Keratinocyte (primary cell): ENCODE data around the gene ANAPC15. TPM values are rescaled to one million over a fixed set of nuclear protein-coding genes. Genes with fewer than 3 reads are reported as not detected.

Experiments used
- DNase-seq: peaks from one replicate; pipeline ENCODE4 v3.0.0-alpha.2; 2011; ENCODE audit warnings: low read depth, missing footprints, low spot score
- FAIRE-seq: peaks from 2 replicates; lab custom pipeline; 2011; peaks lifted over from hg19 to GRCh38; lab: Jason Lieb, UNC
- H2AFZ ChIP-seq: 2 replicates; pipeline ENCODE4 v1.6.0; 2012; ENCODE audit warnings: low read length, control low read depth, inconsistent platforms; ENCODE audit not compliant: control insufficient read depth
- H3K27ac ChIP-seq: 2 replicates; pipeline ENCODE4 v1.5.1; 2011; ENCODE audit warnings: low read length; ENCODE audit not compliant: control insufficient read depth, insufficient read depth
- H3K27me3 ChIP-seq: 3 replicates; pipeline ENCODE4 v1.6.0; 2011; ENCODE audit warnings: low read length; ENCODE audit not compliant: control insufficient read depth, insufficient read depth; ENCODE audit errors: extremely low read depth
- H3K36me3 ChIP-seq, 2 experiments: 2 replicates in 1 of 2; 3 replicates in 1 of 2; pipeline ENCODE4 v1.5.1; 2011; ENCODE audit warnings: low read length in 2 of 2, mild to moderate bottlenecking in 1 of 2; ENCODE audit not compliant: control insufficient read depth in 2 of 2, insufficient read depth in 2 of 2; ENCODE audit errors: extremely low read depth in 1 of 2
- H3K4me1 ChIP-seq: 3 replicates; pipeline ENCODE4 v1.5.1; 2011; ENCODE audit warnings: low read length; ENCODE audit not compliant: control insufficient read depth, insufficient read depth; ENCODE audit errors: extremely low read depth
- H3K4me2 ChIP-seq: 3 replicates; pipeline ENCODE4 v1.6.0; 2011; ENCODE audit warnings: low read depth, low read length; ENCODE audit not compliant: control insufficient read depth, insufficient read depth; ENCODE audit errors: extremely low read depth
- H3K4me3 ChIP-seq, 3 experiments: fragments of 200-600 bp in 1 of 3; sonication (generic) in 1 of 3; 2 replicates in 2 of 3; 3 replicates in 1 of 3; pipeline ENCODE4 v1.5.1; 2011 to 2016; ENCODE audit warnings: low read length in 3 of 3, mild to moderate bottlenecking in 3 of 3, control low read depth in 2 of 3, inconsistent platforms in 1 of 3, low read depth in 1 of 3, mixed read lengths in 1 of 3, mixed run types in 1 of 3, moderate library complexity in 1 of 3; ENCODE audit not compliant: control insufficient read depth in 2 of 3, insufficient read depth in 2 of 3; ENCODE audit errors: extremely low read depth in 1 of 3
- H3K79me2 ChIP-seq: 2 replicates; pipeline ENCODE4 v1.6.0; 2012; ENCODE audit warnings: low read length; ENCODE audit not compliant: control insufficient read depth, insufficient read depth
- H3K9ac ChIP-seq: 3 replicates; pipeline ENCODE4 v1.6.0; 2011; ENCODE audit warnings: low read length; ENCODE audit not compliant: control insufficient read depth, insufficient read depth; ENCODE audit errors: extremely low read depth
- H3K9me1 ChIP-seq: 3 replicates; pipeline ENCODE4 v1.6.0; 2011; ENCODE audit warnings: low read length; ENCODE audit not compliant: control insufficient read depth, insufficient read depth; ENCODE audit errors: extremely low read depth
- H3K9me3 ChIP-seq: 2 replicates; pipeline ENCODE4 v1.5.1; 2012; ENCODE audit warnings: low read depth, low read length; ENCODE audit not compliant: control insufficient read depth
- H4K20me1 ChIP-seq: 3 replicates; pipeline ENCODE4 v1.6.0; 2011; ENCODE audit warnings: low read length; ENCODE audit not compliant: control insufficient read depth, insufficient read depth; ENCODE audit errors: extremely low read depth
- EZH2 ChIP-seq: IDR thresholded peaks from one replicate; pipeline ENCODE4 v1.6.1; 2012; ENCODE audit warnings: inconsistent platforms, mild to moderate bottlenecking, low read length, moderate library complexity
- dilution Hi-C: fragments of 300-500 bp; cut with MboI; formaldehyde crosslinking; loops from one replicate; pipeline ENCODE4 v1.7.0; 2020; ENCODE audit warnings: low sequenced_read_pairs; ENCODE audit not compliant: extremely low pct_ligation_motif_present
- polyA plus RNA-seq, 5 experiments: library from polyadenylated mRNA; depleted of rRNA in 3 of 5; stranded (reverse) in 3 of 5; stranded (forward) in 1 of 5; unstranded in 1 of 5; fragments of >200 nt; gene quantifications; 1 replicate in 1 of 5; 2 replicates in 3 of 5; 3 replicates in 1 of 5; pipeline versions ENCODE4 v1.2.1 to v1.2.3, GENCODE V29; 2011 to 2012; ENCODE audit warnings: missing spikeins in 2 of 5, low read depth in 1 of 5, low replicate concordance in 1 of 5
- TF ChIP-seq, protein P1 (sequence below), 3 experiments: IDR thresholded peaks in 1 of 3; conservative IDR thresholded peaks in 1 of 3; optimal IDR thresholded peaks in 1 of 3; 2 replicates in 2 of 3; 3 replicates in 1 of 3; pipeline versions ENCODE3 to v1.5.1; 2011; ENCODE audit warnings: low read length in 3 of 3, mild to moderate bottlenecking in 3 of 3, moderate library complexity in 2 of 3, control low read depth in 1 of 3, inconsistent platforms in 1 of 3; ENCODE audit not compliant: insufficient read depth in 2 of 3; ENCODE audit errors: extremely low read depth in 1 of 3

Gene ANAPC15
- polyA plus RNA-seq, 1 donor (not counting 4 experiments of a cell fraction or from before 2014, with no cell fraction given) = 70.9 TPM

DNA sequence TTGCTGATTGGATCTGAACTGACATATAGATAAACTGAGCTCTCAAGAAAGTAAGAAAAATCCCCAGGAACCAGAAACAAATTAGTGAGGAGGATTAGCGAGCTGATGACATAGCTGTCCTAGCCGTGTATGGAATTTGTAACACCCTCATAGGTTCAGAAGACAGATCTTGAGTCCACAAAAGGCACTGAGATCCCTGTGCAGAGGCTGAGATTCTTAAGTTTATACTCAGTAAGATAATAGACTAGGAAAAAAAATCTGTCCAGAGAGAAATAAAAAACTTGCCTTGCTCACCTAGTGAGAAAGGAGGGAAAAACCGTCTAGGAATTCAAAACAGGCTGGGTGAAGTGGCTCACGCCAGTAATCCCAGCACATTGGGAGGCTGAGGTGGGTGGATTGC, 36.7 kb downstream of the ANAPC15 start:
- DNase-seq (no peak), FAIRE-seq (no peak)
- peaks cover 85% of the 10 kb centered on the region for H3K79me2 ChIP-seq
- no peaks in the 10 kb centered on the region for H3K27me3 ChIP-seq
- no peak overlapping the region for H2AFZ ChIP-seq
- no peaks in the 10 kb centered on the region for H4K20me1 ChIP-seq
- no peak overlapping the region for H3K27ac ChIP-seq
- no peaks in the 10 kb centered on the region for H3K9me1 ChIP-seq
- H3K4me2 ChIP-seq = no peak overlapping the region
- dilution Hi-C loops = no loop called here
- TF ChIP-seq, protein P1, sequence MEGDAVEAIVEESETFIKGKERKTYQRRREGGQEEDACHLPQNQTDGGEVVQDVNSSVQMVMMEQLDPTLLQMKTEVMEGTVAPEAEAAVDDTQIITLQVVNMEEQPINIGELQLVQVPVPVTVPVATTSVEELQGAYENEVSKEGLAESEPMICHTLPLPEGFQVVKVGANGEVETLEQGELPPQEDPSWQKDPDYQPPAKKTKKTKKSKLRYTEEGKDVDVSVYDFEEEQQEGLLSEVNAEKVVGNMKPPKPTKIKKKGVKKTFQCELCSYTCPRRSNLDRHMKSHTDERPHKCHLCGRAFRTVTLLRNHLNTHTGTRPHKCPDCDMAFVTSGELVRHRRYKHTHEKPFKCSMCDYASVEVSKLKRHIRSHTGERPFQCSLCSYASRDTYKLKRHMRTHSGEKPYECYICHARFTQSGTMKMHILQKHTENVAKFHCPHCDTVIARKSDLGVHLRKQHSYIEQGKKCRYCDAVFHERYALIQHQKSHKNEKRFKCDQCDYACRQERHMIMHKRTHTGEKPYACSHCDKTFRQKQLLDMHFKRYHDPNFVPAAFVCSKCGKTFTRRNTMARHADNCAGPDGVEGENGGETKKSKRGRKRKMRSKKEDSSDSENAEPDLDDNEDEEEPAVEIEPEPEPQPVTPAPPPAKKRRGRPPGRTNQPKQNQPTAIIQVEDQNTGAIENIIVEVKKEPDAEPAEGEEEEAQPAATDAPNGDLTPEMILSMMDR (optimal IDR thresholded peaks at IDR 0.05 in 1 of 3, IDR thresholded peaks at IDR 0.05 in 1 of 3, conservative IDR thresholded peaks at IDR 0.05 in 1 of 3; ENCODE audit: extremely low read depth in 1 of 3, insufficient read depth in 2 of 3, low read length in 3 of 3) = no peak
- no peak for TF ChIP-seq EZH2
- no peaks in the 10 kb centered on the region for H3K9me3 ChIP-seq
- H3K4me1 ChIP-seq = peaks cover 37% of the 10 kb centered on the region
- H3K36me3 ChIP-seq = no peaks in the 10 kb centered on the region
- no peak overlapping the region for H3K4me3 ChIP-seq
- no peak overlapping the region for H3K9ac ChIP-seq

DNA sequence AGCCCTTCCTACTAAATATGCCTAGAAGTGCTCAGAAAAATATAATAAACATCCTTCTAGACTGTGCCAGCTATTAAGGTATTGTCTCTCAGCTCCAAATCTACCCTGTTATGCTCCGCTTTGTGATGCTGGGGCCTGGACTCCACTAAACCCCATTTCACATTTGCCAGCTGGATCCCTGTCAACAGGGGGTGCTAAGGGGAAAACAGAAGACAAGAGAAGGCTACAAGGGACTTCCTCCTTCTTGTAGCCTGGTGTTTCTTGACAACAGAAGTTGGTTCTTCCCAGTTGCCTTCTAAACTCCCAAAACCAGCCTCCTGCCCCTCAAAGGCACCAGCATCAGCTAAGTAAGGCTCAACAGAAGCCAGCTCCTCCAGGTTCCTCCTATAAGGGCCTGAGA, 37.4 kb downstream of the ANAPC15 start:
- dilution Hi-C loops = no loop called here
- H3K4me3 ChIP-seq = no peak overlapping the region
- H3K36me3 ChIP-seq = no peaks in the 10 kb centered on the region
- TF ChIP-seq, protein P1 (optimal IDR thresholded peaks at IDR 0.05 in 1 of 3, IDR thresholded peaks at IDR 0.05 in 1 of 3, conservative IDR thresholded peaks at IDR 0.05 in 1 of 3; ENCODE audit: extremely low read depth in 1 of 3, insufficient read depth in 2 of 3, low read length in 3 of 3) = peak in 2 of 3 experiments; percentile 28 to 34
- TF ChIP-seq EZH2 = no peak
- H2AFZ ChIP-seq = no peak overlapping the region
- no peak overlapping the region for H3K4me2 ChIP-seq
- H3K4me1 ChIP-seq = peaks cover 44% of the 10 kb centered on the region
- no peak for FAIRE-seq
- no peak for DNase-seq
- H3K27me3 ChIP-seq = no peaks in the 10 kb centered on the region
- no peaks in the 10 kb centered on the region for H4K20me1 ChIP-seq
- H3K9me1 ChIP-seq = no peaks in the 10 kb centered on the region
- no peak overlapping the region for H3K9ac ChIP-seq
- H3K79me2 ChIP-seq = peaks cover 91% of the 10 kb centered on the region
- H3K27ac ChIP-seq = no peak overlapping the region
- H3K9me3 ChIP-seq = no peaks in the 10 kb centered on the region
